ENCODE results near the gene ABCG2. TPM values are rescaled to one million over a fixed set of nuclear protein-coding genes. Genes with fewer than 3 reads are reported as not detected.

Gene ABCG2
- total and polyA plus RNA-seq, 8 donors = 0.25 to 17.8 (median 0.96) TPM; not detected in 2

GRCh38 chr4:88195328-88196012 lies 37.0 kb upstream of the ABCG2 start:
- WGBS, 5 donors = 65 to 73% (median 67%) methylated on average over 8 of the region's 8 CpGs
- Histone ChIP-seq H3K4me3 (no peak overlapping the region), H3K36me3 (no peaks in the 10 kb centered on the region), H3K27me3 (no peaks in the 10 kb centered on the region), H3K27ac (no peak overlapping the region), H3K4me1 (peaks cover 0 to 12% (median 3%) of the 10 kb centered on the region in 4 donors), H3K9me3 (no peaks in the 10 kb centered on the region)
- no peak for DNase-seq
- TF ChIP-seq EP300 (IDR thresholded peaks at IDR 0.05) = no peak
- no peak for TF ChIP-seq POLR2A (IDR thresholded peaks at IDR 0.05)
- no peak for TF ChIP-seq POLR2AphosphoS5 (IDR thresholded peaks at IDR 0.05)
- TF ChIP-seq CTCF (IDR thresholded peaks at IDR 0.05) = no peak
- intact Hi-C loops (cut with DNase I; ENCODE audit: low total_unique reads) = no loop called here

- no peaks in the 10 kb centered on the region for H3K36me3 ChIP-seq
- H3K4me3 ChIP-seq = no peak overlapping the region
- intact Hi-C loops (cut with DNase I; ENCODE audit: low total_unique reads) = no loop called here
- no peaks in the 10 kb centered on the region for H3K27me3 ChIP-seq
- peaks cover 0 to 18% (median 8%) of the 10 kb centered on the region in 4 donors for H3K4me1 ChIP-seq
- TF ChIP-seq EP300 (IDR thresholded peaks at IDR 0.05) (no peak), POLR2AphosphoS5 (IDR thresholded peaks at IDR 0.05) (no peak)
- H3K27ac ChIP-seq = no peak overlapping the region
- no peaks in the 10 kb centered on the region for H3K9me3 ChIP-seq
- no peak for DNase-seq
- 56 to 66% (median 58%) methylated on average over 3 of the region's 3 CpGs for WGBS, 5 donors
Observed at GRCh38 chr4:88191404-88191803, 33.0 kb upstream of the ABCG2 start.

GRCh38 chr4:88189881-88190585 lies 31.6 kb upstream of the ABCG2 start:
- H3K4me1 ChIP-seq = peaks cover 0 to 9% (median 4%) of the 10 kb centered on the region in 4 donors
- no peaks in the 10 kb centered on the region for H3K27me3 ChIP-seq
- intact Hi-C loops (cut with DNase I; ENCODE audit: low total_unique reads) = no loop called here
- no peak for DNase-seq
- H3K4me3 ChIP-seq = no peak overlapping the region
- TF ChIP-seq EP300 (IDR thresholded peaks at IDR 0.05) (no peak), POLR2A (IDR thresholded peaks at IDR 0.05) (no peak), POLR2AphosphoS5 (IDR thresholded peaks at IDR 0.05) (no peak), CTCF (IDR thresholded peaks at IDR 0.05) (no peak)
- WGBS, 5 donors = 36 to 42% (median 38%) methylated on average over 3 of the region's 3 CpGs
- no peaks in the 10 kb centered on the region for H3K9me3 ChIP-seq
- no peak overlapping the region for H3K27ac ChIP-seq
- no peaks in the 10 kb centered on the region for H3K36me3 ChIP-seq

GRCh38 chr4:88189418-88189738 lies 30.9 kb upstream of the ABCG2 start:
- WGBS, 5 donors = 82 to 100% (median 91%) methylated on average over 1 of the region's 1 CpG
- no peak for TF ChIP-seq EP300 (IDR thresholded peaks at IDR 0.05)
- no peak for TF ChIP-seq POLR2A (IDR thresholded peaks at IDR 0.05)
- TF ChIP-seq CTCF (IDR thresholded peaks at IDR 0.05) = no peak
- no peak for TF ChIP-seq POLR2AphosphoS5 (IDR thresholded peaks at IDR 0.05)
- Histone ChIP-seq H3K27ac (no peak overlapping the region), H3K4me1 (peaks cover 0 to 9% (median 4%) of the 10 kb centered on the region in 4 donors), H3K36me3 (no peaks in the 10 kb centered on the region), H3K4me3 (no peak overlapping the region), H3K27me3 (no peaks in the 10 kb centered on the region), H3K9me3 (no peaks in the 10 kb centered on the region)
- no peak for DNase-seq
- intact Hi-C loops (cut with DNase I; ENCODE audit: low total_unique reads) = no loop called here
